OCI-LY7 (cell line): ENCODE measurements around the gene DENND4B.

Experiments used
- EZH2phosphoT487 ChIP-seq: fragments of 200-600 bp; sonication (generic); IDR thresholded peaks from 2 replicates; pipeline ENCODE4 v1.6.1; 2018; ENCODE audit warnings: low read depth, borderline replicate concordance, mild to moderate bottlenecking, mixed run types, antibody characterized with exemption, low read length, moderate library complexity, mixed read lengths
- TF ChIP-seq, protein P1 (sequence below): fragments of 200-600 bp; sonication (generic); conservative IDR thresholded peaks from 2 replicates; pipeline ENCODE4 v1.5.1; 2014; ENCODE audit warnings: mild to moderate bottlenecking, antibody characterized with exemption, low read length, moderate library complexity, mixed read lengths

DNA sequence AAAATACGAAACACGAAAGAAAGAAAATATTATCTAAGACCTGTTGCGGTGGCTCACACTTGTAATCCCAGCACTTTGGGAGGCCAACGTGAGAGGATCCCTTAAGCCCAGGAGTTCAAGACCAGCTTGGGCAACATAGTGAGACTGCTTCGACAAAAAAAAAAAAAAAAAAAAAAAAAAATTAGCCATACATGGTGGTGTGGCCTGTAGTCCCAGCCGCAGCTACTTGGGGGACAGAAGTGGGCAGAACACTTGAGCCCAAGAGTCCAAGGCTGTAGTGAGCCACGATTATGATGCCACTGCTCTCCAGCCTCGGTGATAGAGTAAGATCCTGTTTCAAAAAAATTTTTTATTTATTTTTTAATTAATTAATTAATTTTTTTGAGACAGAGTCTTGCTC lies 41.1 kb upstream of the DENND4B start:
- TF ChIP-seq, protein P1, sequence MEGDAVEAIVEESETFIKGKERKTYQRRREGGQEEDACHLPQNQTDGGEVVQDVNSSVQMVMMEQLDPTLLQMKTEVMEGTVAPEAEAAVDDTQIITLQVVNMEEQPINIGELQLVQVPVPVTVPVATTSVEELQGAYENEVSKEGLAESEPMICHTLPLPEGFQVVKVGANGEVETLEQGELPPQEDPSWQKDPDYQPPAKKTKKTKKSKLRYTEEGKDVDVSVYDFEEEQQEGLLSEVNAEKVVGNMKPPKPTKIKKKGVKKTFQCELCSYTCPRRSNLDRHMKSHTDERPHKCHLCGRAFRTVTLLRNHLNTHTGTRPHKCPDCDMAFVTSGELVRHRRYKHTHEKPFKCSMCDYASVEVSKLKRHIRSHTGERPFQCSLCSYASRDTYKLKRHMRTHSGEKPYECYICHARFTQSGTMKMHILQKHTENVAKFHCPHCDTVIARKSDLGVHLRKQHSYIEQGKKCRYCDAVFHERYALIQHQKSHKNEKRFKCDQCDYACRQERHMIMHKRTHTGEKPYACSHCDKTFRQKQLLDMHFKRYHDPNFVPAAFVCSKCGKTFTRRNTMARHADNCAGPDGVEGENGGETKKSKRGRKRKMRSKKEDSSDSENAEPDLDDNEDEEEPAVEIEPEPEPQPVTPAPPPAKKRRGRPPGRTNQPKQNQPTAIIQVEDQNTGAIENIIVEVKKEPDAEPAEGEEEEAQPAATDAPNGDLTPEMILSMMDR = no peak
- no peak for TF ChIP-seq EZH2phosphoT487
